Measurements from ENCODE around the gene CD4.
"Not testable (repeated sequence)": the region's sequence is repeated elsewhere in the genome, so short reads cannot be mapped to it uniquely, and the experiment has no call there.

CD4 gene

DNA sequence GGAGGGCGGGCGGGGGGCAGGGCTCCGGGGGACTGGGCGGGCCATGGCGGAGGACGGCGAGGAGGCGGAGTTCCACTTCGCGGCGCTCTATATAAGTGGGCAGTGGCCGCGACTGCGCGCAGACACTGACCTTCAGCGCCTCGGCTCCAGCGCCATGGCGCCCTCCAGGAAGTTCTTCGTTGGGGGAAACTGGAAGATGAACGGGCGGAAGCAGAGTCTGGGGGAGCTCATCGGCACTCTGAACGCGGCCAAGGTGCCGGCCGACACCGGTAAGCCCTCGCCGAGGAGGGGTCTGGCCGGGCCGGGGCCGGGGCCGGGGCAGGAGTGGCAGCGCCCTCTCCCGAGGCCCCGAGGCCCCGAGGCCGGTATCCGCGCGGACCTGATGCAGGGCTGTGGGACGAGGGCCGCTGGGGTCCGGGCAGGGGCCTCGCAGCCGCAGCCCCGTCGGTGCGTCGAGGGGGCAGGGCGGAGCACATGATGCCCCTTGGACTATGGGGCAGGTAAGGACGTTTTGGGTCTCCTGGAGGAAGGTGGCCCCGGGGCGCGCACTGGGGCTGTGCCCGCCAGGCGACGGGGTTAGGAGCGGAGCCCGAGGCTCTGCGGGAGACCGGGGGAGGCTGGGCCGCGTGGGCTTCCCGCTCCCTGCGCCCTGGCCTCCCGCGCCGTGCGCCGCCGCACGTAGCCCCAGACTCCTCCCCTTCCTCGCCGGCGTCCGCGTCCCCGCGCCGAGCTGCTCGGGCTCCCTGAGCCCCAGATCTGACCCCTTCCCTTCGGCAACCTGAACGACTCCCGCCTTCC, 78.3 kb downstream of the CD4 start, which contains the start of gene TPI1:
TPI1 (plus strand) TSS at position 119 of the 798 bp plus-strand sequence; CDS start at position 155, 36 bp downstream.
- peak; percentile 95 for DNase-seq (ENCODE audit: low spot score)
- TF ChIP-seq, protein P1, sequence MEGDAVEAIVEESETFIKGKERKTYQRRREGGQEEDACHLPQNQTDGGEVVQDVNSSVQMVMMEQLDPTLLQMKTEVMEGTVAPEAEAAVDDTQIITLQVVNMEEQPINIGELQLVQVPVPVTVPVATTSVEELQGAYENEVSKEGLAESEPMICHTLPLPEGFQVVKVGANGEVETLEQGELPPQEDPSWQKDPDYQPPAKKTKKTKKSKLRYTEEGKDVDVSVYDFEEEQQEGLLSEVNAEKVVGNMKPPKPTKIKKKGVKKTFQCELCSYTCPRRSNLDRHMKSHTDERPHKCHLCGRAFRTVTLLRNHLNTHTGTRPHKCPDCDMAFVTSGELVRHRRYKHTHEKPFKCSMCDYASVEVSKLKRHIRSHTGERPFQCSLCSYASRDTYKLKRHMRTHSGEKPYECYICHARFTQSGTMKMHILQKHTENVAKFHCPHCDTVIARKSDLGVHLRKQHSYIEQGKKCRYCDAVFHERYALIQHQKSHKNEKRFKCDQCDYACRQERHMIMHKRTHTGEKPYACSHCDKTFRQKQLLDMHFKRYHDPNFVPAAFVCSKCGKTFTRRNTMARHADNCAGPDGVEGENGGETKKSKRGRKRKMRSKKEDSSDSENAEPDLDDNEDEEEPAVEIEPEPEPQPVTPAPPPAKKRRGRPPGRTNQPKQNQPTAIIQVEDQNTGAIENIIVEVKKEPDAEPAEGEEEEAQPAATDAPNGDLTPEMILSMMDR (IDR thresholded peaks at IDR 0.05; ENCODE audit: extremely low read depth, missing control alignments), result no peak

DNA sequence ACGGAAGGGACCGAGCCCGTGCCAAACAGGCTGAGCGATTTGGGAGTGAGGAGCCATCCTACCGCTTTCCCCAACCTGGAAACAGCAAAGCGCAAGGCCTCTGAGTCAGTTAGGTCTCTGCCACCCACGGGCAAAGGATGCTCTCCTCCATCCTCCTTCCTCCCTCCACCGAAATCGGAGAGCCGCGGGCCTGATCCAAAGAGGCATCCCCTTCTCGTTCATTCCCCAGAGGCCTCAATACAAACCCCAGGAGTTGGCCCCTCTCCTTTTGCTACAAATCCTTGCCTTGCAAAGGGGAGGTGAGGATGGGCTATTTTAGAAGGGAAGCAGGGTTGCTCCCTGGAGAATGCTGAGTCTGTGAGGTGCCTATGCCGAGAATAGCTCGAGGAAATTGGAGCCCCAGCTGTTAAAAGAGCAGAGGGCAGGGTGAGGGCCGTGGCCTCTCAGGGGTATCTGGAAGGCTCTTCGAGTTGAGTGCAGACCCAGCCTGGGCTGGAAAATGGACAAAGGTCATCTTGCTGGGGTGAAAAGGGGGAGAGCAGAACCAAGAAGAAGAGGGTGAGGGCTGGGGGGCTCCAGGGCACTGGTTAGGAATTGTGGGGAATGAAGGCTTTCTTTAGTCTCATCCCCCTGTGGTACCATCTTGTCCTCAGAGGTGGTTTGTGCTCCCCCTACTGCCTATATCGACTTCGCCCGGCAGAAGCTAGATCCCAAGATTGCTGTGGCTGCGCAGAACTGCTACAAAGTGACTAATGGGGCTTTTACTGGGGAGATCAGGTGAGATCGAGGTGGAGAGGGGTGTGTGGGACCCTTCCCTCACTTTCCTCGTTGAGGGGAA, 79.1 kb downstream of the CD4 start:
- no peak for DNase-seq (ENCODE audit: low spot score)
- TF ChIP-seq, protein P1 (IDR thresholded peaks at IDR 0.05; ENCODE audit: extremely low read depth, missing control alignments), result no peak

DNA sequence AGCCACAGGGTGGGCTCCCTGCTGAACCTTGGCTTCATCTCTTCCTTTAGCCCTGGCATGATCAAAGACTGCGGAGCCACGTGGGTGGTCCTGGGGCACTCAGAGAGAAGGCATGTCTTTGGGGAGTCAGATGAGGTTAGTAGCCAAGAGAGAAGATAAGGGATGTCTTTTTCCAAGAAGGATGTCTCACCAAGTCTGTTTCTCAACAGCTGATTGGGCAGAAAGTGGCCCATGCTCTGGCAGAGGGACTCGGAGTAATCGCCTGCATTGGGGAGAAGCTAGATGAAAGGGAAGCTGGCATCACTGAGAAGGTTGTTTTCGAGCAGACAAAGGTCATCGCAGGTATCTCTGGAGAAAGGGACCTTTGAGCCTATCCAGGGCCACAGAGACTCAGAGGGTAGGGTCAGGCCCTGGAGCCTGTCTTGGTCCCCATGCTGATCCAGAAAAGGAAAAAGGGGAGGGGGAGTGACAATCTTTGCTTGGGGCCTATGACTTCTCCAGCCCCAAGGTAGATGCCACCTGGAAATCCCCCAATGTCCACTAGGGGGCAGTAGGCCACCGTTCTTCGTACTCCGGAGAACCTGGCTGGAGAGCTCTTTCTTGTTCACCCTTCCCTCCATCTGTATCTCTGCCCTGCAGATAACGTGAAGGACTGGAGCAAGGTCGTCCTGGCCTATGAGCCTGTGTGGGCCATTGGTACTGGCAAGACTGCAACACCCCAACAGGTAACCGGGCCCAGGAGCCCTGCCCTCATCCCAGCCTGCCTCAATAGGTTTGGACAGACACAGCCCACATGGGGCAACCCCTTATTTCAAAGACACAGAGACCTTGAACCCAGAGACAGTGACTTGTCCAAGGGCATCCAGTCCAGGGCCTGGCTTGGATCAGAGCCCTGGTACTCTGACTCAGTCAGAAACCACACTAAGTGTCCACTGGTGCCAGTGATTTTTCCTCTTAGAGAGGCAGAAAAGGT, 80.0 kb downstream of the CD4 start:
- peak; percentile 83 for DNase-seq (ENCODE audit: low spot score)
- TF ChIP-seq, protein P1 (IDR thresholded peaks at IDR 0.05; ENCODE audit: extremely low read depth, missing control alignments), result peak; percentile 74

DNA sequence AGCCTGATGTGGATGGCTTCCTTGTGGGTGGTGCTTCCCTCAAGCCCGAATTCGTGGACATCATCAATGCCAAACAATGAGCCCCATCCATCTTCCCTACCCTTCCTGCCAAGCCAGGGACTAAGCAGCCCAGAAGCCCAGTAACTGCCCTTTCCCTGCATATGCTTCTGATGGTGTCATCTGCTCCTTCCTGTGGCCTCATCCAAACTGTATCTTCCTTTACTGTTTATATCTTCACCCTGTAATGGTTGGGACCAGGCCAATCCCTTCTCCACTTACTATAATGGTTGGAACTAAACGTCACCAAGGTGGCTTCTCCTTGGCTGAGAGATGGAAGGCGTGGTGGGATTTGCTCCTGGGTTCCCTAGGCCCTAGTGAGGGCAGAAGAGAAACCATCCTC, 81.0 kb downstream of the CD4 start:
- DNase-seq (ENCODE audit: low spot score), result not testable (repeated sequence)
